AG10803 (cell line): ENCODE measurements around the gene C1orf105.

Experiments used
- DNase-seq: peaks from one replicate; pipeline ENCODE4 v3.0.0; 2010; ENCODE audit warnings: low read depth
- H3K4me3 ChIP-seq: 2 replicates; pipeline ENCODE4 v1.5.1; 2011; ENCODE audit warnings: mild to moderate bottlenecking, low read length, control low read depth
- TF ChIP-seq, protein P1 (sequence below): conservative IDR thresholded peaks from 2 replicates; pipeline ENCODE4 v1.5.1; 2011; ENCODE audit warnings: mild to moderate bottlenecking, low read length, control low read depth, inconsistent platforms

Gene C1orf105

DNA sequence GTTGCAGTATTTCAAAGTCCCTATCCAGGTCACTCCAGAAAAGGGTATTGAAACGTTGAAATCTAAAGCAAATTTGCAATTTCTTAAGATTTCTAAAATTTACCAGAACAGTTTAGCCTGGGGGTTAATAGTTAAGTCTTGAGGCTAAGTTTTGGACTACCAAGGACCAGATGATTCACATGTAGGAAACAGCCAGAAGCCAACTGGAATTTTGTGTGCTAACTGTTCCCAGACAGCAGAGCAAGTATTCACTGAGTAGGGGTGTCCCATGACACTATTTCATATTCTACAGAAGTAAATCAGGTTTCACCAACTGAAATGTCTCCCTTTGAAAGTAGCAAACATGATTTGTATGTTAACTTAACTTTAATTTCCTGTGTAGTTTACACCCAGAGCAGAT, 11.5 kb upstream of the C1orf105 start:
- DNase-seq: peak; percentile 72
- H3K4me3 ChIP-seq: no peak overlapping the region
- TF ChIP-seq, protein P1, sequence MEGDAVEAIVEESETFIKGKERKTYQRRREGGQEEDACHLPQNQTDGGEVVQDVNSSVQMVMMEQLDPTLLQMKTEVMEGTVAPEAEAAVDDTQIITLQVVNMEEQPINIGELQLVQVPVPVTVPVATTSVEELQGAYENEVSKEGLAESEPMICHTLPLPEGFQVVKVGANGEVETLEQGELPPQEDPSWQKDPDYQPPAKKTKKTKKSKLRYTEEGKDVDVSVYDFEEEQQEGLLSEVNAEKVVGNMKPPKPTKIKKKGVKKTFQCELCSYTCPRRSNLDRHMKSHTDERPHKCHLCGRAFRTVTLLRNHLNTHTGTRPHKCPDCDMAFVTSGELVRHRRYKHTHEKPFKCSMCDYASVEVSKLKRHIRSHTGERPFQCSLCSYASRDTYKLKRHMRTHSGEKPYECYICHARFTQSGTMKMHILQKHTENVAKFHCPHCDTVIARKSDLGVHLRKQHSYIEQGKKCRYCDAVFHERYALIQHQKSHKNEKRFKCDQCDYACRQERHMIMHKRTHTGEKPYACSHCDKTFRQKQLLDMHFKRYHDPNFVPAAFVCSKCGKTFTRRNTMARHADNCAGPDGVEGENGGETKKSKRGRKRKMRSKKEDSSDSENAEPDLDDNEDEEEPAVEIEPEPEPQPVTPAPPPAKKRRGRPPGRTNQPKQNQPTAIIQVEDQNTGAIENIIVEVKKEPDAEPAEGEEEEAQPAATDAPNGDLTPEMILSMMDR: no peak

DNA sequence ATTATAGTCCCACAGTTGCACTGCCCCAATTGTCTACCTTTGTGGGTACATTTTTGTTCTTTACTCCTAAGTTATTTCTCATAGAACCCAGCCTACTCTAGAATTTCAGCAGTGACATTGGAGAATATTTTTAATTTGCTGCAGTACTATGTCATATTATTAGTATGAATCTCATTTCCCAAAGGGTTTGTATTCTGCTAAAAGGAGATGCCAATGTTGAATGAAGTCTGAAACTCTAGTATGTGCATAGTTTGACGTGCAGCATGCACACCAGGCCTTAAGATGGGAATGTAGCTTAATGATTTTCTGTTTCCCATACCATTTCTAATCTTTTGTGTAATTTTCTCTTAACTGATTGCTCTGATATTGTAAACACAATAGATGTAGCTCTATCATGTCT, 10.5 kb upstream of the C1orf105 start:
- no peak overlapping the region for H3K4me3 ChIP-seq
- no peak for DNase-seq
- TF ChIP-seq, protein P1: no peak

DNA sequence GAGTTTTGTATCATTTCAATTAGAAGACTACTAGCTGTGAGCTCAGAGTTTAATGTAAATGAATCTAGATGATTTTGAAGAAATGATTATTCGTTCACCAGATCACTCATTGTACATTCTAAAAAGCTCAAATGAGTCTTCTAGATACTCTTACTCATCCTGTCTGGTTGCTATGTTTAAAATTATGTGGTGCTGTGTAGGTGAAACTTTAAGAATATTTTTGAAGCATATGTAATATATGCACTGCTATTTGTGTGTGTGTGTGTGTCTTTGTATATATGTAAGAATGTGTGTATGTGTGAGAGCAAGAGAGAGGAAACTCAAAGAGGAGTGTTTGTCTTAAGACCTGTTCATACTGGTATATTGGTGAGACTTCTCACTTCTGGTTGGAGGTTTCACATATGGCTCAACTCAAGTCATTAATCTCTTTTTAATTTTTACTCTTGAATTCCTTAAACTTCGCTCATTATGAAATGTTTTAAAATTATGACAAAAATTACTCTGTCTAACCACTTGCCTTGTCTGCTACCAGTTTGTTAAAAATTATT, 8.6 kb upstream of the C1orf105 start:
- no peak for DNase-seq
- TF ChIP-seq, protein P1: no peak
- H3K4me3 ChIP-seq: no peak overlapping the region

DNA sequence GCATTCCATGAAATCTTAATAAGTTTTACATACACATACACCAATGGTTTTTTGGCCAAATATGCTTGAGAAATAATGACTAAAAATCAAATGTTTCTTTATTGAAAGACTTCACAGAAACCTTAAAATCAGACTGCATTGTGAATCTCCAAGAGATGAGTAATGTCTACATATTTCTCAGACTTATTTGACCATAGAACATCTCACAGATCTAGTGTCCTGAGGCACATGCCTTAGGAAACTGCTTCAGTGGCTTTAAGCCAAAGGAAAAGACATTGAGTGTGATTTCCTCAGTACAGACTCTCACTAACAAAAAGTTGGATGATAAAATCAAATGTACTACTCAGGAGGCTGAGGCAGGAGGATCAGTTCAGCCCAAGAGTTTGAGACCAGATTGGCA, 6.2 kb upstream of the C1orf105 start:
- no peak overlapping the region for H3K4me3 ChIP-seq
- peak; percentile 69 for DNase-seq
- TF ChIP-seq, protein P1: no peak

DNA sequence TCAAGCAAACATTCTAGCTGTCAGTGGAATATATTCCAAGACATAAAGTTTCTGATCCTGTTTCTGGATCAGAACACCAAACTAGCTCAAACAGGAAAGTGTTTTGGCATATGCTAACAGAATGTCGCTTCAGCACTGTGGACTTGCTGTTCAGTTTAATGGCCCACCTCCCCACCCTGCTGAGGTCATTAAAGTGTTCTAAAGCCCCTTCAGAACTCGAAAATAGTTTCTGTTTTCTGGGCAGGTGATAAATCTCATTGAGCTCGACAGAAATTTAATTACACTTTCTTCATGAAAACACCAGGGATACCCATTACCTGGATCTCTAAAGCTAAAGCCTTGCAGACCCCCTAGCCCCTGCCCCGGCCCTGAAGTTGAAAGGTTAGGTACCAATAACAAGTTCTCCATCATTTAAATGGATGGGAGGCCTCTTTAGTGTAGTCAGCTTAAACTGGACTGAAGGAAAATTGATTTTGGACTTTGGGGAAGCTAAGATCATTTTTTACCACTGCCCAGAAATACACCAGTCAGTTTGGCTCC, 3.9 kb upstream of the C1orf105 start:
- TF ChIP-seq, protein P1: no peak
- no peak overlapping the region for H3K4me3 ChIP-seq
- no peak for DNase-seq

DNA sequence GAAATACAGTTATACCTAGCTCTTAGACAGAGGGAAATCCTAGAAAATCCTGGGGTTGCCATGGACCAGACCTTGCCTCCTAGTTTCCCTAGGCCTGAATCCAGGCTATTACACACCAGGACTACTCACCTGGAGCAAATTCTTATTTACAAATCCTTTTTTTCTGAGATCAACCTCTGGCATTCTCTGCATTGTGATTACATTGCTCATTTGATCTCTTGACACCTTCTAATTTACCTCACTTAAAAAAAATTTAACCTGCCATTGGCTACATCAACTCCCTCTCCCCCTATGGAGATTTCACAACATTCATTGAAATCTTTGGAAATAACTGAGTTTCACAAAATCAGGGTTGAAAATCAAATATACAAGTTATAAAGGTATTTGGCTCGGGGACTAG, 2.9 kb upstream of the C1orf105 start:
- DNase-seq: no peak
- H3K4me3 ChIP-seq: no peak overlapping the region
- TF ChIP-seq, protein P1: no peak

DNA sequence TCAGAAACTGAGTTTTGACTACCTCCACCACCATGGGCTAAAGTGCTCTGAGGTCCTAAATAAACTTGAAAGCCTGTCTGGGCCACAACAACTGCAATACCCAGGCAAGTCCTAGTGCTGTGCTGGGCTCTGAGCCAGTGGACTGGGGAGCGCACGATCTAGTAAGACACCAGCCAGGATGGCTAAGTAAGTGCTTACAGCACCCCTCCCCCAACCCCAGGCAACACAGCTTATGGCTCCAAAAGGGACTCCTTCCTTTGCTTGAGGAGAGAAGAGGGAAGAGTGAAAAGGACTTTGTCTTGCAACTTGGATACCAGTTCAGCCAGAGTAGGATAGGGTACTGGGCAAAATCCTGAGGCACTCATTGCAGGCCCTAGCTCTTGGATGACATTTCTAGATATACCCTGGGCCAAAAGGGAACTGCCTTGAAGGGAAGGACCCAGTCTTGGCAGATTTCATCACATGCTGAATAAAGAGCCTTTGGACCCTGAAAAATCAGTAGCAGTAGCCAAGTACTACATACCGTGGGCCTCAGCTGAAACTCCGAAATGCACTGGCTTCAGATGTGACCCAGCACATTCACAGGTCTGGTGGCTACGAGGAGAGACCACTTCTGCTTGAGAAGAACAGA, 1.6 kb downstream of the C1orf105 start:
- TF ChIP-seq, protein P1: no peak
- H3K4me3 ChIP-seq: no peak overlapping the region
- DNase-seq: no peak
